Stimulated activated CD4-positive, alpha-beta T cell treated with anti-CD3 and anti-CD28 coated beads, Interleukin-15, amount 100 ng/mL, for 48 hours (primary cell): ENCODE data around the gene C6orf52.
"Not testable (repeated sequence)": the region's sequence is repeated elsewhere in the genome, so short reads cannot be mapped to it uniquely, and the experiment has no call there.

Source experiments
- DNase-seq, 2 donors: peaks; one replicate each; pipeline ENCODE4 v3.0.0-alpha.2; 2020; ENCODE audit warnings: low read depth in 2 of 2

C6orf52 gene

DNA sequence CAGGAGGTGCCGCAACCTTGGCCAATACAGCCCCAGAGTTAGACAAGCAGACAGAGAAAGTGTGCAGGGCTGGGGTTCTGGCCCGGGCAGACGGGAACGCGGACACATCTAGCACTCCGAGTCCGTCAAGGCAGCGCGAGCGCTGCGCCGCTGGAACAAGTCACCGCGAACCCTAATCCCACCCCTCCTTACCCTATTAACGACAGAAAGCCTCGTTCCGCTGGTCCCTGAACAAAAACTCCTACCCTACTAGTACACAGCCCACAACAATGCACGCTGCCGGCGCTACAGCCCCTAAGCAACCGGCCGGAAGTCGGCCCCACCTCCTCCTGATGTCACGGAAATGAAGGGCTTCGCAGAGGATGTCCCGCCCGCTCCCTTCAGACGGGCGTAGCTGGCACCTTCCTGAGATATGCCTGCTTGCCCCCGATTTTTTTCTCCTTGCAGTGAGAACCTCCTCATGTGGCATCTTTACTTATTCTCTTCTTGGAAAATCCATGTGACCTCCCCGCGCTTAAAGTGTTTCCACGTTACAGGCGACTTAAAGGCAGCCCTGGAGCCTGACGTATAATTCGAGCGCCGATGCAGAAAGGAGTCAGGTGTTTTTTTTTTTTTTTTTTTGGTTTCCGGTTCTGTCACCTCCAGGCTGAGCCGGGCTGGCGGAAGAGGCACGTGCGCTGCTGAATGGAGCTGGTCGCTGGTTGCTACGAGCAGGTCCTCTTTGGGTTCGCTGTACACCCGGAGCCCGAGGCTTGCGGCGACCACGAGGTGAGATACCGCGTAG is at the start of gene C6orf52, which contains the start of gene PAK1IP1:
Gene C6orf52 (minus strand): TSS at position 315 of the 784 bp plus-strand sequence. CDS start 7,066 bp downstream, outside the sequence.
Gene PAK1IP1 (plus strand): TSS at position 671 of the 784 bp plus-strand sequence. CDS start 14 bp downstream, at position 685.
- peak; percentile 89 for DNase-seq

DNA sequence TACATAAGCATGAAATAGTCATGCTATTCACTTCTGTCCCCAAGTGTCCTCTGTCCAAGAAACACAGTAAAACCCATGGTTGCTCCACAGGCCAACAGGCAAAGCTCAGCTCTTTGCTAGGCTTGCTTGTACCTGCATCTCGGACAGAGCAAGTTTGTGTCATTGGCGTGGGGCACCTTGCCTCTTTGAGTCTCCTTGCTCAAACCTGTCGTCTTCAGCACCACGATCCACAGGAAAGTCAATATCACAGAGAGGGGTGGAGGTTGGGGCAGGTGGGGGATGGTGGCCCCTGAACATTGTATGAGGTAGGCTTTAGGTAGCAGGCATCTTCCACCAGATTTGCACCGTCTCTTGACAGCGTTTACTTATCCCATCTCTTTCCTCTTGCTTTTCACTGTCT is 49.1 kb upstream of the C6orf52 start:
- DNase-seq: no peak

DNA sequence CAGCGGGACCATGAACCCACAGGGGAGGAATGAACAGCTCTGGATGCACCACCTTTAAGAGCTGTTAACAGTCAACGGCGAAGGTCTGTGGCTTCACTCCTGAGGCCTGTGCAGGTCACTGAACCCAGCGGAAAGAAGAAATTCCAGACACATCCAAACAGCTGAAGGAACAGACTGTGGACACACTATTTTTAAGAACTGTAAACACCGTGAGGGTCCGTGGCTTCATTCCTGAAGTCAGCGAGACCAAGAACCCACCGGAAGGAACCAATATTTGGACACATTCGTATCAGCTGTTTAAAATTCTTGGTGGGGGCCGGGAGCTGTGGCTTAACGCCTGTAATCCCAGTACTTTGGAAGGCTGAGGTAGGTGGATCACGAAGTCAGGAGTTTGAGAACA is 47.8 kb upstream of the C6orf52 start:
- DNase-seq: no peak

DNA sequence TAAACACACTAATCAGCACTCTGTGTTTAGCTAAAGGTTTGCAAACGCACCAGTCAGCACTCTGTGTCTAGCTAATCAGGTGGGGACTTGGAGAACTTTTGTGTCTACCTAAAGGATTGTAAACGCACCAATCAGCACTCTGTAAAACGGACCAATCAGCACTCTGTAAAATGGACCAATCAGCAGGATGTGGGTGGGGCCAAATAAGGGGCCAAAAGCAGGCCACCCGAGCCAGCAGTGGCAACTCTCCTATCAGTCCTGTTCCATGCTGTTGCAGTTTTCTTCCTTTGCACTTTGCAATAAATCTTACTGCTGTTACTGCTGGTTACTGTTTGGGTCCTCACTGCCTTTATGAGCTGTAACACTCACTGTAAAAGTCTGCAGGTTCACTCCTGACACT is 47.2 kb upstream of the C6orf52 start:
- not testable (repeated sequence) for DNase-seq

DNA sequence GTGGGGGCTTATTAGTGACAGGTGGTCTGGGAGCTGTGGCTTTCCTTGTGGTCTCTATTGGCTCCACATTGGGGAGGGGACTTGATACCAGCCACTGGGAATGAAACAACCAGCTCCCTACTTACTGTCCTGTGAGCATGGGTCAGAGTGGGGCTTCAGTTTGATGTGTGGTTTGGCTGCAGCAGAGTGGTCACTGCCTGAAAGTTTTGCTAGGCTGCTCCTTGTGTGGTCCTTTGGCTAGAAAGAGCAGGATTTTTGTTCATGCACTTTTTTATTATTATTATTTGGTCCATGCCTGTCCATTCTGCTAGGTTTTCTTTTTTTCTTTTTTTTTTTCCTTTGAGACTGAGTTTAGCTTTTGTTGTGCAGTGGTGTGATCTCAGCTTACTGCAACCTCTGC is 45.6 kb upstream of the C6orf52 start:
- no peak for DNase-seq

DNA sequence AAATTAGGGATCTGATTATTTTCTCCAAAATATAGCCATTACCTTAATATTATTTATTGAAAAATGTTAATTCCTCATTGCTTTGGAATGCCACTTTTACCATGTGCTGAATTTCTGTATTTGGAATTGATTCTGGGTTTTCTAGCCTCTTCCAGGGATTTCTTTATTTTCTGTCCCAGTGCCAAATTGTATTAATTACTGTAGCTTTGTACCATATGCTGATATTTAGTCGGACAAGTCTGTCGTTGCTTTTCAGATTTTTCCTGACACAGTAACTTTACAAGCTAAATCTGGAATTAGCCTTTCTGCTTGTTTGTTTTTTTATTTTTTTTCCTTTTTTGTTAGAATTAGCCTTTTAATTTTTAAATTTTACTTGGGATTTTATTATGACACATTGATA is 42.3 kb upstream of the C6orf52 start:
- no peak for DNase-seq

DNA sequence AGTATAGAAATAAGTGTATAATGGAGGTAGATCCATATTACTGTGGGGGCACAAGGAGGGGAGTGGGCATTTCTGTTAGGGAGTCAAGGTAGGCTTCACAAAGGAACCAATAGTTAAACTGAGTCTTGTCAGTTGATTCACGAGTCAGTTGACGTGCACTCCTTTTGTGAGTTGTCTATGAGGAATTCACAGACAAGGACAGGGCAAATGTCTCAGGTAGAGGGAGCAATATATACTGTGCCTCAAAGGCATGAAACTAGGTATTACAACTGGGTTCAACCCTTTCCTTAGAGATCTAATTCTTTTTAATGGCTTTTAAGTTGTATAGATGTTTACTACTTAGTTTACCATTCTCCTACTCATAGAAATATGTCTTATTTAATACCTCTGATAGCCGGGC is 39.4 kb upstream of the C6orf52 start:
- no peak for DNase-seq

DNA sequence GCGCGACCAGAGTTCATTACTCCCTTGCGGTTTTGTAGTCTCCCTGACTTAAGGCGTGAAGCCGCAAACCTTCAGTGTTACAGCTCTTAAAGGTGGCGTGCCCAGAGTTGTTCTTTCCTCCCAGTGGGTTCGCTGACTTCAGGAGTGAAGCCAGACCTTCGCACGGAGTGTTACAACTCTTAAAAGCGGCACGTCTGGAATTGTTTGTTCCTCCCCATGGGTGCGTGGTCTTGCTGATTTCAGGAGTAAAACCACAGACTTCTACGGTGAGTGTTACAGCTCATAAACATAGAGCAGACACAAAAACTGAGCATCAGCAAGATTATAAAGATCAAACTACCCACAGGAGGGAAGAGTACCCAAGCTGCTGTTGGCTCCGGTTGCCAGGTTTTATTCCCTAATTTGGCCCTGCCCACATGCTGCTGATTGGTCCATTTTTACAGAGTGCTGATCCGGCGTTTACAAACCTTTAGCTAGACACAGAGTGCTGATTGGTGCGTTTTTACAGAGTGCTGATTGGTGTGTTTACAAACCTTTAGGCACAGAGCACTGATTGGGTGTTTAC is 38.8 kb upstream of the C6orf52 start:
- DNase-seq: no peak

DNA sequence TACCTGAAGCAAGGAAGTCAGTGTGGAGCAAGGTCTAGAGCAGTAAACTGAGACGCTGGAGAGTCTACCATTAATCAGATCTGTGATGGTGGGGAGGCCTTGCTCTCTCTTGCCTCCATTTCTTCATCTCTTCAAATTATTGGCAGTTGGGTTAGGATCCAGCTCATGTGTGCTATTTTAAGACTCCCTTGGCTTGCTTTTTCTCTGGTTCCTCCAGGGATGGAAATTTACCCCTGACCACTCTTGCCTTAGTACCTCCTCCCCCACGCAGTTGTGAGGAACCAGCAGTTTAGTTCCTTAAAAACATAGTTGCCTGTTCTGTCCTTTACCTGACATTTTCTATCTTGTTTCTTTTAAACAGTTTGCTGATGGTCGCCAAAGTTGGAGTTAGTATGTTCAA is 35.8 kb upstream of the C6orf52 start:
- DNase-seq: no peak

DNA sequence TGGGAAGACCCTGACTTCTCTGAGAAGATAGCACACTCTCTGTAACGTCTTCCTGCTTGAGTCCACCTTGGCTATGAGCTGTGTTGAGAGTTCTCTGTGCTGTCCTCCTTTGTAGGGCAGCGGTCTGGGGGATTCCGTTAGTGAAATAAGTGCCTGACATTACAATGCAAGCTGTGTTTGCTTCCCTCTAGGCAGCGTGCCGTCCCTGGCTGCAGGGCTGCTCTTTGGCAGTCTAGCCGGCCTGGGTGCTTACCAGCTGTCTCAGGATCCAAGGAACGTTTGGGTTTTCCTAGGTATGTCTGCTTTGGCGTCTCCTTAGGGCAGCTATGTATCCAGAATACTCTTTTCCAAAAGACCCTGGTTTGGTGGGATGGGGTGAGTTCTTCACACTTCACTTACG is 31.3 kb upstream of the C6orf52 start:
- DNase-seq: no peak

DNA sequence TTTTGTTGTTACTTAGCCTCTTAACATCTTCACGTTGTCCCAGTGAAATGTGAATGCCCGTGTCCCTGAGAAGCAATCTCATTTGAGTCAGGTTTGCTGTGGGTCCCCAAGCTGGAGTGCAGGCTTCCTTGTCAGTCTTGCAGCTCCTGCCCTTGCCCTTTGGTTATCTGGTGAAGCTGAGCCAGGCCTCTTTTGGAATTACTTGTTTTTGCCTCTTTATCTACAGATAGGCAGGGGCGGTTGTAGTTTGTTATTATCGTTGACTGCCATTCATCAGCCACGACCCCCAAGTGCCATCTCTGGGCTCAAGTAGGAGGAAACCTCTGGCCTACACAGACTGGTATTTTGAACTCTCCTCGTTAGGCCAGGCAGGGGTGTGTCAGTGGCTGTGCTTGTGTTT is 30.6 kb upstream of the C6orf52 start:
- DNase-seq: no peak

DNA sequence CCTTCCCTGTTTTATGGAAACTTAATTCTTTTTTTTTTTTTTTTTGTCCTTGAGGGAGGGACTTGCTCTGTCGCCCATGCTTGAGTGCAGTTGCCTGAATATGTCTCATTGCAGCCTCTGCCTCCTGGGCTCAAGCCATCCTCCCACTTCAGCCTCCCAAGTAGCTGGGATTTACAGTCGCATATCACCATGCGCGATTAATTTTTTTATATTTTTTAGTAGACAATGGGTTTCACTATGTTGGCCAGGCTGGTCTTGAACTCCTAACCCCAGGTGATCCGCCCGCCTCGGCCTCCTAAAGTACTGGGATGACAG is 29.1 kb upstream of the C6orf52 start:
- no peak for DNase-seq

DNA sequence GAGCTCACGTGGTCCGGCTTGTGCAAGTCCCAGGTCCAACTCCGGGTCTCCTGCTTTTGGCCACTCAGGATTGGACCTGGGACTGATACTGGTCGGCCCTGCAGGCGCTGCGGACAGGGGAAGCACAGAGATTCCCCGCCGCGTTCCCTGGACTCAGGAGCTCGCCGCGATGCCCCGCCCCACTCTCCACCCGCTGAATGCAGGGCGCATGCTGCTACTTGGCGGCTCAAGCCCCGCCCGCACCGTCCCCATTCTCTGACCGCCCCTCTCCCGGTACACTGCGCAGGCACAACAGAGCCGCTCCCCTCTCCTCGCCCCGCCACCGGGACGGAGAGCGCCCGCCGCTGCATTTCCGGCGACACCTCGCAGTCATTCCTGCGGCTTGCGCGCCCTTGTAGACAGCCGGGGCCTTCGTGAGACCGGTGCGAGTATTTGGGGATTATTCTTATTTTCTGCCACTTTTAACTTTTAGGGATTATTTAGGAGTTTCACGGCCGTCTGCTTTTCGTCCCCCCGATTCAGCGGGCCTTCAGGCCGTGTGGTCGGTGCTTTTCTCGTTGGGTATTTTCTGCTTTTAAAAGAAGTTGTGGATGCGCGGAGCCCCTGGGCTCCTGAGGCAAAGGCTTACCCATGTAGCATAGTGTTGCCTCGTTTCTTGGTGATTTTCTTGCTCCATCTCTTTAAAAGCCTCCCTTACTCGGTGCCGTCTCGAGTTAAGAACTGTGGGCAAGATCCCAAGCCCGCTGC is 28.6 kb upstream of the C6orf52 start, which contains the start of gene TMEM14C:
Gene TMEM14C (plus strand): TSS at position 251 of the 747 bp plus-strand sequence. CDS start 1,544 bp downstream, outside the sequence.
- peak; percentile 80 to 90 for DNase-seq

DNA sequence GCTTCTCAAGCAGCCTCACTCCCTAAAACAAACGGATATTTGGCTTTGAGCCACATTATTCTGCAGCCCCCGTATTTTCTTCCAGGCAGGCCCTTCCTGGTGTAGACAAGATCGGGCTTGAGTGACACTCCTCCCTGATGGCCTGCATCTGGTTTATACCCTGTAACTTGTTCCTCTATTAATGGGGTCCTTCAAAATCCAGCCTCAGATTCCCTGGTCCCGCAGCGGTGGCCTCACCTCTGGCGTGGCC is 28.1 kb upstream of the C6orf52 start:
- no peak for DNase-seq

DNA sequence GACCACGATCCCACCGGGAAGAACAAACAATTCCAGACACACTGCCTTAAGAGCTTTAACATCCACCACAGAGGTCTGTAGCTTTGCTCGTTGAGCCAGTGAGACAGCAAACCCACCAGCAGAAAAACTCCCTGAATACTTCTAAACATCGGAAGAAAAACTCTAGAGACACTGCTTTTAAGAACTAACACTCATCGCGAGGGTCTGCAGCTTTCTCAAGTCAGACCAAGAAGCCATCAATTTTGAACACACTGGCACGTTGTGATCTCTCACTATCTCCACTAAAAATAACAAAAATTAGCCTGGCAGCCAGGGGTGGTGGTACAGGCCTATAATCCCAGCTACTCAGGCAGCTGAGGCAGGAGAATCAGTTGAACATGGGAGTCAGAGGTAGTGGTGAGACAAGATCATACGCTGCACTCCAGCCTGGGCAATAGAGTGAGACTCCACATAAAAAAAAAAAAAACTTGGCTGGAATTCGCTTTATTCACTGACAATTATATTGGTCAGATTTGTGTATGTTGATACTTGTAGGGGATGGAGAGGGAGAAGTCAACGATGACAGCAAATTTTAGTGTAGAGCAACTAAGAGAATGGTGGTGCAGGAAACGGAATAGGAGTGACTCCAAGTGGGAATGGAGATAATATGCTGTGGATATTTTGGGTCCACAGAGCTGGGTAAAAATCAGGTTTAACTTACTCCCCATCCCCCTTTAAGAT is 27.6 kb upstream of the C6orf52 start:
- DNase-seq: no peak

DNA sequence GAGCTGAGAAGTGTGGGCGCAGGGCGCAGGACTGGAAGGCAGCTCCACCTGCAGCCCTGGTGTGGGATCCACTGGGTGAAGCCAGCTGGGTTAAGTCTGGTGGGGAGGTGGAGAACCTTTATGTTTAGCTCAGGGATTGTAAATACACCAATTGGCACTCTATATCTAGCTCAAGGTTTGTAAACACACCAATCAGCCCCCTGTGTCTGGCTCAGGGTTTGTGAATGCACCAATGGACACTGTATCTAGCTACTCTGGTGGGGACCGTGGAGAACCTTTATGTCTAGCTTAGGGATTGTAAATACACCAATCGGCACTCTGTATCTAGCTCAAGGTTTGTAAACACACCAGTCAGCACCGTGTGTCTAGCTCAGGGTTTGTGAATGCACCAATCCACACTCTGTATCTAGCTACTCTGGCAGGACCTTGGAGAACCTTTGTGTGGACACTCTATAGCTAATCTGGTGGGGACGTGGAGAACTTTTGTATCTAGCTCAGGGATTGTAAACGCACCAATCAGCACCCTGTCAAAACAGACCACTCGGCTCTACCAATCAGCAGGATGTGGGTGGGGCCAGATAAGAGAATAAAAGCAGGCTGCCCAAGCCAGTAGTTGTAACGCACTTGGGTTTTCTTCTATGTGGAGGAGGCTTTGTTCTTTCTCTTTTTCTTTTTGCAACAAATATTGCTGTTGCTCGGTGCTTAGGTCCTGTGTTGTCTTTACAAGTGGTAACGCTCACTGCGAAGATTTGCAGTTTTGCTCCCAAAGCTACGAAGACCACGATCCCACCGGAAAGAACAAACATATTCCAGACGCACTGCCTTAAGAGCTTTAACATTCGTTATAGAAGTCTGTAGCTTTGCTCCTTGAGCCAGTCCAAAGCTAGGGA is 26.8 kb upstream of the C6orf52 start:
- peak in 1 of 2 donors; percentile 25 for DNase-seq

DNA sequence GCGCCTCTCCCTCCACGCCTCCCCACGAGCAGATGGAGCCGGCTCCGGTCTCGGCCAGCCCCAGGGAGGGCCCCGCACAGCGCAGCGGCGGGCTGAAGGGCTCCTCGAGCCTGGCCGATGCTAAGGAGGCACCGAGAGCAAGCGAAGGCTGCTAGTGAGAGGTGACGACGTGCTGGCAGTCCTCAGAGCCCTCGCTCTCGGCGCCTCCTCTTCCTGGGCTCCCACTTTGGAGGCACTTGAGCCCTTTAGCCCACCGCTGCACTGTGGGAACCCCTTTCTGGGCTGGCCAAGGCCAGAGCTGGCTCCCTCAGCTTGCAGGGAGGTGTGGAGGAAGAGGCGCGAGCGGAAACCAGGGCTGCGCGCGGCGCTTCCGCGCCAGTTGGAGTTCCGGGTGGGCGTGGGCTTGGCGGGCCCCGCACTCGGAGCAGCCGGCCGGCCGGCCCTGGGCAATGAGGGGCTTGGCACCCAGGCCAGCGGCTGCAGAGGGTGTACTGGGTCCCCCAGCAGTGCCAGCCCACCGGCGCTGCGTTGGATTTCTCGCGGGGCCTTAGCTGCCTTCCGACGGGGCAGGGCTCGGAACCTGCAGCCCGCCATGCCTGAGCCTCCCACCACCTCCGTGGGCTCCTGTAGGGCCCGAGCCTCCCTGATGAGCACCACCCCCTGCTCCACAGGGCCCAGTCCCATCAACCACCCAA is 26.0 kb upstream of the C6orf52 start:
- peak; percentile 29 to 47 for DNase-seq

DNA sequence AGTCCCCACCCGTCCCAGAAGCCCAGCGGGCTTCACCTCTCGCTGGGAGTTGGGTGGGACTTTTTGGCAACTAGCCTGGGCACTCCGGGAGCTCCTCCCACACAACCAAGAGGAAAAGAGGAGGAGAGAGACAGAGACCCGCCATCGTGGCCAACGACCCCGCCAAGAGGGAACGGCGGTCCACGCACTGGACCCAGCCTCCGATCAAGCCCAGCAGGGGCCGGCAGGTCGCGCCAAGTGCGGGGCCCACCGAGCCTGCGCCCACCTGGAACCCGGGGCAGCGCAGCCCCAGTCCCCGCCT is 25.5 kb upstream of the C6orf52 start:
- no peak for DNase-seq

DNA sequence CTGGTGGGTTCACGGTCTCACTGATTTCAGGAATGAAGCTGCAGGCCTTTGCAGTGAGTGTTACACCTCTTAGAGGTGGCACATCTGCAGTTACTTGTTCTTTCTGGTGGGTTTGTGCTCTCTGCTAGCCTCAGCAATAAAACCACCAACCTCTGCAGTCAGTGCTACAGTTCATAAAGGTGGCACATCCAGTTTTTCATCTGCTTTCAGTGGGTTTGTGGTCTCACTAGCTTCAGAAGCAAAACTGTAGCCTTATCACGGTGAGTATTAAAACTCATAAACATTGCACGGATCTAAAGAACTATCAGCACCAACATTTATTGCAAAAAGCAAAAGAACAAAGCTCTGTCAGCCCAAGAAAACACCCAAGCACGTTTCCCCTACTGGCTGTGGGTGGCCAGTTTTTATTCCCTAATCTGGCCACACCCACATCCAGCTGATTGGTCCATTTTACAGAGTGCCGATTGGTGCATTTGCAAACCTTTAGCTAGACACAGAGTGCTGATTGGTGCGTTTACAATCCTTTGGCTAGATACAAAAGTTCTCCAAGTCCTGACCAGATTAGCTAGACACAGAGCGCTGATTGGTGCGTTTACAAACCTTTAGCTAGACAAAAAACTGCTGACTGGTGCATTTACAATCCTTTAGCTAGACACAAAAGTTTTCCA is 25.0 kb upstream of the C6orf52 start:
- peak; percentile 33 to 49 for DNase-seq

DNA sequence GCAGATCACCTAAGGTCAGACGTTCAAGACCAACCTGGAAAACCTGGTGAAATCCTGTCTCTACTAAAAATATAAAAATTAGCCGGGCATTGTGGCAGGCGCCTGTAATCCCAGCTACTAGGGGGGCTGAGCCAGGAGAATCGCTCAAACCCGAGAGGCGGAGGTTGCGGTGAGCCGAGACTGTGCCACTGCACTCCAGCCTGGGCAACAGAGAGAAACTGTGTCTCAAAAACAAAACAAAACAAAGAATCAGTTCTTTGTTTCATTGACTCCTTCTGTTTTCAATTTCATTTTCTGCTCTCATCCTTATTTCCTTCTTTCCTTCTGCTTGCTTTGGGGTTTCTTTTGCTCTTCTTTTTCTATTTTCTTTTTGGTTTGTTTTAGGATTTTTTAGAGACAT is 19.5 kb upstream of the C6orf52 start:
- no peak for DNase-seq
